WTC11 (cell line): ENCODE results near the gene TSPAN2. TPM values are rescaled to one million over a fixed set of nuclear protein-coding genes. Genes with fewer than 3 reads are reported as not detected.

Experiments
- ATAC-seq: fragments of 200-7000 bp; cut with Tn5 transposase; 2 replicates; pipeline ENCODE4 v1.10.0; 2021; ENCODE audit warnings: mild to moderate bottlenecking, moderate library complexity
- CTCF ChIA-PET: fragments of 300-600 bp; sonication (Branson Sonifier 250); formaldehyde crosslinking; loops from one replicate; lab custom pipeline; 2021; ENCODE audit warnings: antibody characterized with exemption; lab: Charles Lee
- POLR2A ChIA-PET: fragments of 350-600 bp; sonication (Branson Sonifier 250); formaldehyde crosslinking; loops from one replicate; lab custom pipeline; 2021; ENCODE audit warnings: antibody characterized with exemption; lab: Charles Lee
- DNase-seq: peaks from one replicate; pipeline ENCODE4 v3.0.0; 2021; ENCODE audit warnings: low spot score
- H3K27ac Mint-ChIP-seq: 2 replicates; pipeline ENCODE4 v1.8.0; 2021; ENCODE audit warnings: mixed read lengths
- H3K27me3 Mint-ChIP-seq: 2 replicates; pipeline ENCODE4 v1.8.0; 2021; ENCODE audit warnings: low read depth, mild to moderate bottlenecking, moderate library complexity, mixed read lengths
- H3K36me3 Mint-ChIP-seq: 2 replicates; pipeline ENCODE4 v1.8.0; 2021; ENCODE audit warnings: mixed read lengths
- H3K4me1 Mint-ChIP-seq: 2 replicates; pipeline ENCODE4 v1.8.0; 2022; ENCODE audit warnings: mixed read lengths
- H3K4me3 Mint-ChIP-seq: 2 replicates; pipeline ENCODE4 v1.8.0; 2021; ENCODE audit warnings: mild to moderate bottlenecking, moderate library complexity, mixed read lengths
- H3K9me3 Mint-ChIP-seq: 2 replicates; pipeline ENCODE4 v1.8.0; 2021; ENCODE audit warnings: mixed read lengths
- ARID4B ChIP-seq: sonication (generic); formaldehyde crosslinking; IDR thresholded peaks from 2 replicates; pipeline ENCODE4 v1.8.0; 2023; ENCODE audit warnings: missing genetic modification reagents, mild to moderate bottlenecking, borderline replicate concordance
- ATF1 ChIP-seq: sonication (generic); formaldehyde crosslinking; IDR thresholded peaks from 2 replicates; pipeline ENCODE4 v1.8.1; 2023; ENCODE audit warnings: mild to moderate bottlenecking, moderate library complexity, missing genetic modification reagents
- ATF2 ChIP-seq: sonication (generic); formaldehyde crosslinking; IDR thresholded peaks from 2 replicates; pipeline ENCODE4 v1.8.1; 2022; ENCODE audit warnings: low read depth, missing genetic modification reagents, borderline replicate concordance
- CTCF ChIP-seq: fragments of 200-600 bp; IDR thresholded peaks from 2 replicates; pipeline ENCODE4 v1.8.0; 2022; ENCODE audit warnings: antibody characterized with exemption
- E2F1 ChIP-seq: sonication (generic); formaldehyde crosslinking; IDR thresholded peaks from 2 replicates; pipeline ENCODE4 v1.8.0; 2022; ENCODE audit warnings: mild to moderate bottlenecking, missing genetic modification reagents
- ELF4 ChIP-seq: sonication (generic); formaldehyde crosslinking; IDR thresholded peaks from 2 replicates; pipeline ENCODE4 v1.8.1; 2022; ENCODE audit warnings: low read depth, mild to moderate bottlenecking, moderate library complexity, missing genetic modification reagents
- EMX1 ChIP-seq: fragments of 250-450 bp; sonication (Bioruptor Pico); IDR thresholded peaks from 2 replicates; pipeline ENCODE4 v1.8.0; 2021; ENCODE audit warnings: mild to moderate bottlenecking
- FOXP1 ChIP-seq: sonication (generic); formaldehyde crosslinking; IDR thresholded peaks from 2 replicates; pipeline ENCODE4 v1.8.0; 2022; ENCODE audit warnings: missing genetic modification reagents, mild to moderate bottlenecking, moderate library complexity, borderline replicate concordance
- GABPB1 ChIP-seq: sonication (generic); formaldehyde crosslinking; IDR thresholded peaks from 2 replicates; pipeline ENCODE4 v1.8.1; 2023; ENCODE audit warnings: mild to moderate bottlenecking, missing genetic modification reagents
- HMGXB4 ChIP-seq: sonication (generic); formaldehyde crosslinking; IDR thresholded peaks from 2 replicates; pipeline ENCODE4 v1.8.1; 2023; ENCODE audit warnings: mild to moderate bottlenecking, moderate library complexity, missing genetic modification reagents
- NR1H2 ChIP-seq: sonication (generic); formaldehyde crosslinking; IDR thresholded peaks from 2 replicates; pipeline ENCODE4 v1.9.0; 2021; ENCODE audit warnings: mild to moderate bottlenecking, moderate library complexity, missing genetic modification reagents
- PRRX2 ChIP-seq: fragments of 250-450 bp; sonication (Bioruptor Pico); IDR thresholded peaks from 2 replicates; pipeline ENCODE4 v1.8.0; 2021; ENCODE audit warnings: mild to moderate bottlenecking
- RORB ChIP-seq: fragments of 250-450 bp; sonication (Bioruptor Pico); IDR thresholded peaks from 2 replicates; pipeline ENCODE4 v1.9.0; 2021; ENCODE audit warnings: mild to moderate bottlenecking
- SMAD4 ChIP-seq: sonication (generic); formaldehyde crosslinking; IDR thresholded peaks from 2 replicates; pipeline ENCODE4 v1.8.0; 2022; ENCODE audit warnings: mild to moderate bottlenecking, missing genetic modification reagents
- STAT6 ChIP-seq: sonication (generic); formaldehyde crosslinking; conservative IDR thresholded peaks from 2 replicates; pipeline ENCODE4 v1.8.1; 2023; ENCODE audit warnings: mild to moderate bottlenecking, low read depth, missing genetic modification reagents, moderate library complexity
- TCF7 ChIP-seq: sonication (generic); formaldehyde crosslinking; IDR thresholded peaks from 2 replicates; pipeline ENCODE4 v1.8.0; 2022; ENCODE audit warnings: mild to moderate bottlenecking, low read depth, missing genetic modification reagents, moderate library complexity
- TEAD4 ChIP-seq: sonication (generic); formaldehyde crosslinking; IDR thresholded peaks from 2 replicates; pipeline ENCODE4 v1.8.0; 2022; ENCODE audit warnings: mild to moderate bottlenecking, missing genetic modification reagents
- ZNF671 ChIP-seq: fragments of 250-450 bp; sonication (Bioruptor Pico); IDR thresholded peaks from 2 replicates; pipeline ENCODE4 v1.8.0; 2021; ENCODE audit warnings: mild to moderate bottlenecking
- total RNA-seq: library from RNA; stranded (reverse); gene quantifications from 3 replicates; pipeline ENCODE4 v1.2.3, GENCODE V29; 2021

The TSPAN2 gene
- total RNA-seq, 1 experiment from 2014 or later: 12.0 TPM

- peaks cover 4% of the 10 kb centered on the region for H3K4me1 Mint-ChIP-seq
- no peak overlapping the region for H3K27ac Mint-ChIP-seq
- DNase-seq (no peak), ATAC-seq (no peak)
- POLR2A ChIA-PET: no interaction called here
- H3K36me3 Mint-ChIP-seq: peaks cover 4% of the 10 kb centered on the region; the same call in 1 of the 2 replicates
- H3K27me3 Mint-ChIP-seq: no peaks in the 10 kb centered on the region
- H3K9me3 Mint-ChIP-seq: peaks cover 47% of the 10 kb centered on the region
- no peak for TF ChIP-seq ATF2 (CRISPR knock-in tag)
- TF ChIP-seq EMX1 (CRISPR knock-in tag): no peak
- no peak for TF ChIP-seq FOXP1 (CRISPR knock-in tag)
- no peak for TF ChIP-seq NR1H2 (CRISPR knock-in tag)
- TF ChIP-seq ATF1 (CRISPR knock-in tag): no peak
- no peak for TF ChIP-seq TEAD4 (CRISPR knock-in tag)
- TF ChIP-seq STAT6 (CRISPR knock-in tag): no peak
- TF ChIP-seq PRRX2 (CRISPR knock-in tag): no peak
- no peak for TF ChIP-seq SMAD4 (CRISPR knock-in tag)
- no peak for TF ChIP-seq E2F1 (CRISPR knock-in tag)
- no peak for TF ChIP-seq HMGXB4 (CRISPR knock-in tag)
- no peak for TF ChIP-seq ELF4 (CRISPR knock-in tag)
- TF ChIP-seq ZNF671: no peak
- TF ChIP-seq CTCF: no peak
- TF ChIP-seq GABPB1 (CRISPR knock-in tag): no peak
- TF ChIP-seq RORB (CRISPR knock-in tag): no peak
- TF ChIP-seq TCF7: no peak
- TF ChIP-seq ARID4B (CRISPR knock-in tag): no peak
- CTCF ChIA-PET: no interaction called here
- no peak overlapping the region for H3K4me3 Mint-ChIP-seq
These were observed 77.3 kb downstream of the TSPAN2 start for GRCh38 chr1:115012006-115012405.
